ENCODE data around the gene SSUH2. TPM values are rescaled to one million over a fixed set of nuclear protein-coding genes. Genes with fewer than 3 reads are reported as not detected.
A peak's percentile ranks its signal among the peaks of the same experiment; 100 is the strongest.

The SSUH2 gene
- polyA plus RNA-seq, 3 donors = 3.7 to 5.0 (median 3.8) TPM

- no peak for DNase-seq (ENCODE audit: low read depth in 3 of 3, low spot score in 2 of 3)
Observed at GRCh38 chr3:8621141-8621540, 23.5 kb downstream of the SSUH2 start.

- no peak for DNase-seq (ENCODE audit: low read depth in 3 of 3, low spot score in 2 of 3)
Observed at GRCh38 chr3:8619548-8619947, 25.1 kb downstream of the SSUH2 start.

- DNase-seq (ENCODE audit: low read depth in 3 of 3, low spot score in 2 of 3) = no peak
Observed at GRCh38 chr3:8618950-8619349, 25.6 kb downstream of the SSUH2 start.

- DNase-seq (ENCODE audit: low read depth in 3 of 3, low spot score in 2 of 3) = no peak
Observed at GRCh38 chr3:8617921-8618320, 26.7 kb downstream of the SSUH2 start.

- no peak for DNase-seq (ENCODE audit: low read depth in 3 of 3, low spot score in 2 of 3)
Observed at GRCh38 chr3:8610951-8611350, 33.6 kb downstream of the SSUH2 start.

GRCh38 chr3:8608791-8609467, 35.7 kb downstream of the SSUH2 start:
- no peak for DNase-seq (ENCODE audit: low read depth in 3 of 3, low spot score in 2 of 3)

- no peak for DNase-seq (ENCODE audit: low read depth in 3 of 3, low spot score in 2 of 3)
Observed at GRCh38 chr3:8608041-8608790, 36.4 kb downstream of the SSUH2 start.

- peak; percentile 25 to 36 (median 32) for DNase-seq (ENCODE audit: low read depth in 3 of 3, low spot score in 2 of 3)
Observed at GRCh38 chr3:8607234-8608040, 37.2 kb downstream of the SSUH2 start.

- DNase-seq (ENCODE audit: low read depth in 3 of 3, low spot score in 2 of 3) = no peak
Observed at GRCh38 chr3:8606701-8607231, 37.8 kb downstream of the SSUH2 start.

- DNase-seq (ENCODE audit: low read depth in 3 of 3, low spot score in 2 of 3) = no peak
Observed at GRCh38 chr3:8604988-8605387, 39.6 kb downstream of the SSUH2 start.

- no peak for DNase-seq (ENCODE audit: low read depth in 3 of 3, low spot score in 2 of 3)
Observed at GRCh38 chr3:8604006-8604405, 40.6 kb downstream of the SSUH2 start.

- DNase-seq (ENCODE audit: low read depth in 3 of 3, low spot score in 2 of 3) = no peak
Observed at GRCh38 chr3:8603115-8603710, 41.4 kb downstream of the SSUH2 start.

GRCh38 chr3:8600457-8600856, 44.1 kb downstream of the SSUH2 start:
- no peak for DNase-seq (ENCODE audit: low read depth in 3 of 3, low spot score in 2 of 3)

- DNase-seq (ENCODE audit: low read depth in 3 of 3, low spot score in 2 of 3) = no peak
Observed at GRCh38 chr3:8599146-8599545, 45.5 kb downstream of the SSUH2 start.

GRCh38 chr3:8597219-8597853, 47.3 kb downstream of the SSUH2 start:
- DNase-seq (ENCODE audit: low read depth in 3 of 3, low spot score in 2 of 3) = no peak

- no peak for DNase-seq (ENCODE audit: low read depth in 3 of 3, low spot score in 2 of 3)
Observed at GRCh38 chr3:8596321-8597218, 48.0 kb downstream of the SSUH2 start.

GRCh38 chr3:8595695-8596115, 48.9 kb downstream of the SSUH2 start:
- no peak for DNase-seq (ENCODE audit: low read depth in 3 of 3, low spot score in 2 of 3)

GRCh38 chr3:8595252-8595651, 49.3 kb downstream of the SSUH2 start:
- no peak for DNase-seq (ENCODE audit: low read depth in 3 of 3, low spot score in 2 of 3)

Data from right renal cortex interstitium (tissue), 3 donors.